ENCODE data around the gene DNAJC3.

DNA sequence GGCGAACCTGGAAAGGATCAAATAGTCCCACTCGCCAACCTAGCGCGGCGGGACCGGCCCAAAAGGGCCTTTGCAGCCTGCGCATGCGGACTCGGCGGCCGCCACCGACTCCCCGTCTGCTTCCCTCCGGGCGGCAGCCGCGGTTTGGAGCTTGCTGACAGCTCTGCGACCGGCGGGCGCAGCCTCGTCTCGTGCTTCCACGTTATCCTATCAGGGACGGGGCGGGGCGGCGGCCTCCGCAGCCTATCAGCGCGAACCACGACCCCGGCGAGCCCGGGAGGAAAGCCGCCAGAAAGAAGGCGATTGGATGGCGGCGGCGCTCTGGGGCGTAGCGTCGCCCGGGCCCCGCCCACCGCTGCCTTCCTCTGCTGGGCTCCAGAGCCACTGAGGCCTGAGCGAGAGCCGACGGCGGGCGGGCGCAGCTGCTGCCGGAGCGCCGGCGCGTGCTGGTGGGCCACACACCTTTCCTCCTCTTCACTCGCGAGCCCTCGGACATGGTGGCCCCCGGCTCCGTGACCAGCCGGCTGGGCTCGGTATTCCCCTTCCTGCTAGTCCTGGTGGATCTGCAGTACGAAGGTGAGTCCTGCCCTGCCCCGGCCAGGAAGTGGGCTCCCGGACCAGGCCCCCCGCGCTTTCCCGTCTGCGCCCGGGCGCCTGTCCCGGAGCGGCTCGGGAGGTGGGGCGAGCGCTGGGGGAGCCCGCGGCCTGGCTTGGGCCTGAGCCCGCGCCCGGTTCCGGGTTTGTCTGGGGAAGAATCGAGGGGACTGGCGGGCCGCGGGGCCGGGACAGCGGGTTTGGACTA is at the start of gene DNAJC3:
- TF ChIP-seq, protein P1, sequence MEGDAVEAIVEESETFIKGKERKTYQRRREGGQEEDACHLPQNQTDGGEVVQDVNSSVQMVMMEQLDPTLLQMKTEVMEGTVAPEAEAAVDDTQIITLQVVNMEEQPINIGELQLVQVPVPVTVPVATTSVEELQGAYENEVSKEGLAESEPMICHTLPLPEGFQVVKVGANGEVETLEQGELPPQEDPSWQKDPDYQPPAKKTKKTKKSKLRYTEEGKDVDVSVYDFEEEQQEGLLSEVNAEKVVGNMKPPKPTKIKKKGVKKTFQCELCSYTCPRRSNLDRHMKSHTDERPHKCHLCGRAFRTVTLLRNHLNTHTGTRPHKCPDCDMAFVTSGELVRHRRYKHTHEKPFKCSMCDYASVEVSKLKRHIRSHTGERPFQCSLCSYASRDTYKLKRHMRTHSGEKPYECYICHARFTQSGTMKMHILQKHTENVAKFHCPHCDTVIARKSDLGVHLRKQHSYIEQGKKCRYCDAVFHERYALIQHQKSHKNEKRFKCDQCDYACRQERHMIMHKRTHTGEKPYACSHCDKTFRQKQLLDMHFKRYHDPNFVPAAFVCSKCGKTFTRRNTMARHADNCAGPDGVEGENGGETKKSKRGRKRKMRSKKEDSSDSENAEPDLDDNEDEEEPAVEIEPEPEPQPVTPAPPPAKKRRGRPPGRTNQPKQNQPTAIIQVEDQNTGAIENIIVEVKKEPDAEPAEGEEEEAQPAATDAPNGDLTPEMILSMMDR (IDR thresholded peaks at IDR 0.05), result peak in 1 of 5 experiments; percentile 20
- TF ChIP-seq POLR2A (IDR thresholded peaks at IDR 0.05) (peak; percentile 90 to 98), EP300 (IDR thresholded peaks at IDR 0.05) (peak; percentile 75 to 96)
